HG03460 (cell line): Measurements from ENCODE around the gene DLG2.

ENCODE experiments used
- ATAC-seq: cut with Tn5 transposase; IDR thresholded peaks from one replicate; pipeline ENCODE4 v1.9.1; 2021; ENCODE audit not compliant: unreplicated experiment

The DLG2 gene

DNA sequence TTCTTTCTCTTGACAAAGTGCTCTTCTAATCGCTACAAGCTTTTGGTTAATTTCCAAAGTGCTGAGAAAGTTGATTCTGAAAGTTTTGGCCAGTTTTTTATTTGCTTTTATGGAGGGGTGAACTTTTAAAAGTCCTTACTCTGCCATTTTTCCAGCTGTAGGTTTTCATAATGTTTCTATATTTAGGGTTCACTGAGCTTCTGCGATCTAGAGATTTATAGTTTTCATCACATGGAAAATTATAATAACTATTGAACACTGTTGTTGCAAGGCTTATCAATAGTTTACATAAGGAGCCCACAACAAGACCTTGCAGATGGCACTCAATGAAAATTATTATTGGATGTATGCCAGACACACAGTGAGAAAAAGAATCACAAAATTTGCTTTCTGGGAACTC is 55.1 kb downstream of the DLG2 start:
- no peak for ATAC-seq

DNA sequence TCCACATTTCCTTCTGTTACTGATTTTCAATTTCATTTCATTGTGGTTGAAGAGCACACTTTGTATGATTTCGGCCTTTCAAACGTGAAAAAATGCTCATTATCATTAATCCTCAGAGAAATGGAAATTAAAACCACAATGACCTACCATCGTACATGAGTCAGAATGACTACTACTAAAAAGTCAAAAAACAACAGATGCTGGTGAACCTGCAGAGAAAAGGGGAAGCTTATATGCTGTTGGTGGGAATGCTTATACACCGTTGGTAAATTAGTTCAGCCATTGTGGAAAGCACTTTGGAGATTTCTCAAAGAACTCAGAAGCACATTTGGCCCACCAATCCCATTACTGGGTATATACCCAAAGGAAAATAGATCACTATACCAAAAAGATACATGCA is 57.6 kb downstream of the DLG2 start:
- no peak for ATAC-seq

DNA sequence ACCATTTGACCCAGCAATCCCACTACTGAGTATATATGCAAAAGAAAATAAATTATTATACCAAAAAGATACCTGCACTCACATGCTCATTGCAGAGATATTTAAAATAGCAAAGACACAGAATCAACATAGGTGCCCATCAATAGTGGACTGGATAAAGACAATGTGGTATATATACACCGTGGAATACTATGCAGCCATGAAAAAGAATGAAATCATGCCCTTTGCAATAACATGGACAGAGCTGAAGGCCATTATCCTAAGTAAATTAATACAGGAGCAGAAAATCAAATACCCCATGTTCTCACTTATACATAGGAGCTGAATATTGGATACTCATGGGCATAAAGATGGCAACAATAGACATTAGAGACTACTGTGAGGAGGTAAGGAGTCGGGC is 68.7 kb downstream of the DLG2 start:
- ATAC-seq: no peak

- no peak for ATAC-seq
Measured at GRCh38 chr11:85551881-85552280, 75.3 kb downstream of the DLG2 start.

- no peak for ATAC-seq
Measured at GRCh38 chr11:85541683-85542082, 85.5 kb downstream of the DLG2 start.

- ATAC-seq: no peak
Measured at GRCh38 chr11:85540635-85541205, 86.4 kb downstream of the DLG2 start.

- ATAC-seq: no peak
Measured at GRCh38 chr11:85540181-85540580, 87.0 kb downstream of the DLG2 start.

DNA sequence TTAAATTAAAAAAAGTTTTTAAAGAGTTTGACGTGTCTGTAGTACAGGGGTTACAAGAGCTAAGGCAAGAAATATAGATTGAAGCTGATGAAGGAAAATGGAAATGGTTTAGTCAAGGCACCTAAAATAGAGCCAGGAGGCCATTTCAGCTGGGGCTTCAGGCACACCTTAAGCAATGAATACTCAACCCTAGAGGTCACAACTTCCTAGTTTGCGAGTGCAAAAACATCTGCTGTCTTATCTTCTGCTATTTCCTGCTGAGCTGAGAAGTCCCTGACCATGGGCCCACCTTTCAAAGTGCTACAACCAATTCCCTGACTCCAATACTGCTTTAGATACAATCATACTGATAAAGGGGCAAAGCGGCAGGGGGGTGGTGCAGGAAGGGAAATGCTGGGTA is 87.4 kb downstream of the DLG2 start:
- ATAC-seq: no peak

DNA sequence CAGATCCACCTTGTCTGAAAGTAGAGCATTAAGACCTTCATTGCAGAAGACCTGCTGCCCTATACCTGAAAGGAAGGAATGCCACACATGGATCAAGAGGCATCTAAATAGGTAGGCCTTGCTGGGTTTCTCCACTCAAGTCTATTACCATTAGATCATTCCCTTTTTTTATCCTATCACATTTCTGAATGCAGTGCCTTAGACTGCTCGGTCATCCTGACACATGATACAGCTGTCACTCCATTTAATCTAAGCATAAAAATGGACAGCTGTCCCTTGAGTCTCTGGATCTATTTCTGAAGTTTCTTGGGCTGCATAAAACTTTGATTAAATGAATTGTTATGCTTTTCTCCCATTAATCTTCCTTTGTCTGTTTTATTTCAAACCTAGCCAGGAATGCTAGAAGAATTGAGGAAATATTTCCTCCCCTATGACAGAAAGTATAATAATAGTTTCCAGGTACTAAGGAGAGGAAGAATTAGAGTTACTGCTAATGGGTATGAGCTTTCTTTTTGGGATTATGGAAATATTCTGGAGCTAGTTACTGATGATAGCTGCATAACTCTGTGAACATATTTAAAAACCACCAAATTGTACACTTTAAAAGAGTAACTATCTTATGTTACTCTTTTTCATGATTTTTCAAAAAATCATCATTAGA is 88.0 kb downstream of the DLG2 start:
- no peak for ATAC-seq

DNA sequence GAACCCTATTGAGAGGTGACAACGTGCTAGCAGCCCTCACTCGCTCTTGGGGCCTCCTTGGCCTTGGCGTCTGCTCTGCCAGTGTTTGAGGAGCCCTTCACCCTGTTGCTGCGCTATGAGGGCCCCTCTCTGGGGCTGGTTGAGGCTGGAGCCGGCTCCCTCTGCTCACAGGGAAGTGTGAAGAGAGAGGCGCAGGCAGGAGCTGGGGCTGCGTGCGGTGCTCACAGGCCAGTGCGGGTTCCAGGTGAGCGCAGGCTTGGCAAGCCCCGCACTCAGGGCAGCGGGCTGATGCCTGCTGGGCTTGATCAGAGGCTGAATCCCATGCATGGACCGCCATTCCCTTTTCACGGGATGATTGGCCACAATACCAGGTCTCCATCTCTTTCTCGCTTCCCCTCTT is 90.7 kb downstream of the DLG2 start:
- ATAC-seq: no peak

- ATAC-seq: no peak
Measured at GRCh38 chr11:85534806-85535205, 92.3 kb downstream of the DLG2 start.

DNA sequence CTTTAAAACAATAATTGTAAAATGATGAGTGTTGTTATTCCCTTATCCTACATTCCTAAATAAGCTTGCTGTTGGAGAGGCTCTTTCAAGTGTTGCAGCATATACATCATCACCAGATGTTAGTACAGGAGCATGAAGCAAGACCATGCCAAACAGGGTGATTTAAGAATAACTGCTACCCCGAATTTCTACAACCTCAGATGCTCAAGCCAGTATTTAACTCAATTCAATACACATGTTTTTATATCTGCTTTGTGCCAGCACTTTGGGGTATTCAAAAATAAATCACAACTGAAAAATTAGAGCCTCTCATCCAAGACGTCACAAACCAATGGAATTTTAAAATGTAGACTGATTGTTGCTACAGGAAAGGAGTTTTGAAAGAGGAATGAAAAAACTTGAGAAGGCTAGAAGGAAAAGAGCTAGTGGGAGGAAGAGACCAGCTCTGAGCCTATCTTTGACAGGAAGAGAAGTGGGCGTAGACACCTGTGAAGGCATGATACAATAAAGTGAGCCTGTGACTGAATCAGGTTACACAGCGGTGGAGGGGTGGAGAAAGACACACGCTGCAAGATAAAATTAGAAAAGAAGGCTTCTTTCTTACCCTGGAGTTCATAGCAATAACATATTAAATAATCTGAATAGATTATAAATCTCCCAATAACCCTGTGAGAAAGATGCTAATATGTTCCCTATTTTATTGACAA is 95.8 kb downstream of the DLG2 start:
- ATAC-seq: no peak

DNA sequence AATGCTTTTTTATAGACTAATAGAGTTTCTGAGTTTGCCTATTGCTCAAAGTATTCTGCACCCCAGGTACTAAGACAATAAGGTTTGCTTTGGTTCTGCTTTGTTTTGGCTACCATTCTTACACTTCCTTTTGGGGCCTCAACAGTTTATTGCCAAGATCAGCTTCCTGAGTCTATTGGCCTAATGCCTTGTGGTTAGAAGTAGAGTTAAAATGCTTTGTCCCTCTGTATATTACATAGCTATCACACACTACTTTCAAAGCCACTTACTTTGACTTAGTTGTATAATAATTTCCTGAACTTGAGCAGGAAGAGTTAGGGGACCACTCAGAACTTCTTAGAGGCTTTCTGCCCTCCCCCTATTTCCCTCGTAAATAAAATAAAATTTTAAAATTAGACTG is 96.5 kb downstream of the DLG2 start:
- no peak for ATAC-seq

DNA sequence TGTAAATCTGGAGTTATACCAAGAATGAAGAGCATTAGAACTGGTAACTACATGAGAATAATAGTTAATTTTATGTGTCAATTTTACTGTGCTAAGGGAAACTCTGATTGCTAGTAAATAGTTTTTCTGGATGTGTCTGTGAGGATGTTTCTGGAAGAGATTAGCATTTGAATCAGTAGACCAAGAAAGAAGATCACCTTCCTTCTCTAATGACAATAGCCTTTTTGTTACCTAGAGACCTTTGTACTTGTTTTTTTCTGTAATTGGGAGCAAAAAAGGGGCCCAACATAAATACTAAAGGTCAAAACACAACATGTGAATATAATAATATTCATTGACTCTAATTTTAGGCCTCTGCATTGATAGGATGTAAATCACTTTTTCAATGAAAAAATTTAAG is 100.6 kb downstream of the DLG2 start:
- no peak for ATAC-seq

DNA sequence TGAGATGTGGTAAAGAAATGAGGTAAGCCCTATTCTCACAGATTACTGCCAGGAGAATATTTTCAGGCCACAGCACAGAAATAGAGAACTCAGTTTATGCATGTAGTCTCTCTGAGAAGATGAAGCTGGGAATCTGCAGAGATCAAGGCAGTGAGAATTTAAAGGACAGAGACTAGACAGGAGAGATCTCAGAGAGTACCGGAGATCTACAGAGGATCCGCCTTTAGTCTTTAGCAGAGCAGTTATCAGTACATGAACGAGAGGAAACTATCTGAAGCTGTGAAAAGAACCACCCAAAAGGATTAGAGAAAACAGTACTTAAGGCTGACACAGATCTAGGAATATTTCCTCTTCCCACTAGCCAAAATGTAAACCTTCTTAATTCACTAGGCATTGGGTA is 101.5 kb downstream of the DLG2 start:
- ATAC-seq: no peak

DNA sequence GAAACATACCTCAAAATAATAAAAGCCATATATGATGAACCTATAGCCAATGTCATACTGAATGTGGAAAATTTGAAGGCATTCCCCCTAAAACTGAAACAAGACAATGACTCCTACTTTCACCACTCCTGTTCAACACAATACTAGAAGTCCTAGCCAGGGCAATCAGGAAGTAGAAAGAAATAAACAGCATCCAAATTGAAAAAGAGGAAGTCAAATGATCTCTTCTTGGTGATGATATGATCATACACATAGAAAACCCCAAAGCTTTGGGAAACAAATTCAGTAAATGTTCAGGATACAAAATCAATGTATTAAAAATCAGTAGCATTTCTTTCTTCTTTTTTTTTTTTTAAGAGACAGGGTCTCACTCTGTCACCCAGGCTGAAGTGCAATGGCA is 109.9 kb downstream of the DLG2 start:
- ATAC-seq: no peak

DNA sequence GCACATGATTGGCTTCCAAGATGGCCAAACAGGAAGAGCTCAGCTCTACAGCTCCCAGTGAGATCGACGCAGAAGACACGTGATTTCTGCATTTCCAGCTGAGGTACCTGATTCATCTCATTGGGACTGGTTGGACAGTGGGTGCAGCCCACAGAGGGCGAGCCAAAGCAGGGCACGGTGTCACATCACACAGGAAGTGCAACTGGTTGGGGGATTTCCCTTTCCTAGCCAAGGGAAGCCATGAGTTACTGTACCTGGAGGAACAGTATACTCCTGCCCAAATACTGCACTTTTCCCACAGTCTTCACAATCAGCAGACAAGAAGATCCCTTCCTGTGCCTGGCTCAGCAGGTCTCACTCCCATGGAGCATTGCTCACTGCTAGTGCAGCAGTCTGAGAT is 131.2 kb downstream of the DLG2 start:
- ATAC-seq: no peak

DNA sequence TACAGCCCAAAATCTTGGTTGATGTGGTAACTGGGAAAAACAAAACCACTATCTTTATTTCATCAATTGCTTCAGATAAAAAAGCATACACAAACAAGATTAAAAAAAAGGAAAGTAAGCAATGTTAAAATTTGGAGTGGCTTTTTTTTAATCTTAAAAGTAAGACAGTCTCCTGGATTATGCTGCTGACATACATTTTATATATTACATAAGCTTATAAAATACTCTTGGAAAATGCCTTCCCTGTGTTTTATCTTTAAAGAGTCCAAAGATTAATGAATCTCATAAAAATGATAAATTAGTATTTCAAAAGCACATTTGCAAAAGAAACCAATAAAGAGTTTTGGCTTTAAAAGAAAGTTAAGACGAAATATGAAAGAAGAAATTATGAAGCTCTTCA is 132.7 kb downstream of the DLG2 start:
- no peak for ATAC-seq

DNA sequence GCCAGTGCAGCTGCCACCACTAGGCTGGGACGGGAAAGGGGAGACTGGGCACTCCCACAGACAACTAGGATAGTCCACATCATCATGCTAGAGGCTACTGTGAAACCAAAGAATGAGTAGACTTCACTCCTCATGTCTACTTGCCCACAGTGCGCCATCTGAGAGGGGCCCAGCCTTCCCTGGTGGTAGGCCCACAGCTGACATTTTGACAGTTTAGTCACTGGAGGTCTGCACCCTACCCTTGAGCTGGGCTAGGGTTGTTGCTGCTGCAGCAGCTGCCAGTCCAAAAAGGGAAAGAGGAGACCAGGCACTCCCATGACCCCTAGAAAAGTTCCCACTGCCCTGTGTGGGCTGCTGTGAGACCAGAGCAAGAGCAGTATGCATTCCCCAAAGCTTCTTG is 141.2 kb downstream of the DLG2 start:
- no peak for ATAC-seq

DNA sequence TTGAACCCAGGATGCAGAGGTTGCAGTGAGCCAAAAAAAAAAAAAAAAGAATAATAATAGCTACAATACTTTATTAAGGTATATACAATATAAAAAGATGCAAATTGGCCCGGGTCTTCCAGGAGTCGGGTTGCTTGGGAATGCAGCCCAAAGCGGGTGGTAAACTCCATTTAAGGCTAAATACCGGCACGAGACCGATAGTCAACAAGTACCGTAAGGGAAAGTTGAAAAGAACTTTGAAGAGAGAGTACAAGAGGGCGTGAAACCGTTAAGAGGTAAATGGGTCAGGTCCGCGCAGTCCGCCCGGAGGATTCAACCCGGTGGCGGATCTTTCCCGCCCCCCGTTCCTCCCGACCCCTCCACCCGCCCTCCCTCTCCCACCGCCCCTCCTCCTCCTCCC is 143.3 kb downstream of the DLG2 start:
- ATAC-seq: no peak

DNA sequence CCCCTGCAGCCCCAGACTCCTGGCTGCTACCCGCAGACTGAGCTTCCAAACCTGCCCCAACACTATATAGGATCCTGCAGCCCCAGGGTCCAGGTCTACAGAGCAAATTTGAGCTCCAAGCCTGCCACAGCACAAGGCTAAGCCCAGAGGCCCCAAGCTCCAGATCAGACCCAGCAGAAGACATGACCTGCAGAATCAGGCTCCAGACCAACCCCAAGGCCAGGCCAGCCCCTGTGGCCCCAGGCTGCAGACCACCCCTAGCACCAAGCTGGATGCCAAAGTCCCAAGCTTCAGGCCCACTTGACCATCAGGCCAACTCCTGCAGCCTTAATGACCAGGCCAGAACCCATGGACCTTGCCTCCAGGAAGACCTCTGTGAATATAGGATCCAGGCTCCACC is 145.3 kb downstream of the DLG2 start:
- ATAC-seq: no peak

DNA sequence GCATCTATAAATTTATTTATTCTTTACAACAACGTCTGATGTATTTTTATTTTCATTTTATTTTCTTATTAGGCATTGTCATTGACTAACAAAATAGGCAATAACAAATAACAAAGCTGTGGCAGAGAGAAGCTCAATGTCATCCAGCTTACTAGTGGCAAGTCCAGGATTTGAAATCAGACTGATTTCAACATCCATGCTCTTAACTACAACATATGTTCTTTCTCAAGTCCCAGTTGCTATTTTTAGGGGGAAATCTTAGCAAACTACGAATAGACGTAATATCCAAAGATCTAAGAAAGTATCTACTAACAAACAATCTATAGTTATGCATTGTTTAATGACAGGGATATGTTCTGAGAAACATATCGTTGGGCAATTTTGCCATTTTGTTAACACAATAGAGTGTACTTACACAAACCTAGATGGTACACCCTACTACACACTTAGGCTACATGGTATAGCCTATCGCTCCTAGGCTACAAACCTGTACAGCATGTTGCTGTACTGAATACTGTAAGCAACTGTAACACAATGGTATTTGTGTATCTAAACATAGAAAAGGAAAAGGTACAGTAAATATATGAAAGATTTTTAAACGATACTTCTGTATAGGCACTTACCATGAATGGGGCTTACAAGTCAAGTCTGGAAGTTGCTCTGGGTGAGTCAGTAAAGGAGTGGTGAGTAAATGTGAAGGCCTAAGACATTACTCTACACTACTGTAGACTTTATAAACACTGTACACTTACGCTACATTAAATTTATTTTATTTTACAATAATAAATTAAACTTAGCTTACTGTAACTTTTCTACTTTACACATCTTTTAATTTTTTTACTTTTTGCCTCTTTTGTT is 151.3 kb downstream of the DLG2 start:
- no peak for ATAC-seq
